Measurements from ENCODE around the gene UPK1B.

- TF ChIP-seq YY1 (IDR thresholded peaks at IDR 0.05; ENCODE audit: insufficient read depth, insufficient read length) (no peak), ZNF274 (IDR thresholded peaks at IDR 0.05; ENCODE audit: low read depth, low read length) (no peak)
Measured at GRCh38 chr3:119236756-119237155, 63.4 kb downstream of the UPK1B start.
